Testis (tissue), 3 donors: Measurements from ENCODE around the gene MYADM. TPM values are rescaled to one million over a fixed set of nuclear protein-coding genes. Genes with fewer than 3 reads are reported as not detected.
A peak's percentile ranks its signal among the peaks of the same experiment; 100 is the strongest.

Experiments
- DNase-seq: peaks from one replicate; pipeline ENCODE4 v3.0.0-alpha.2; 2019
- H3K27ac ChIP-seq, 2 donors: fragments of 200-600 bp; sonication (generic); one replicate each; pipeline ENCODE4 v1.5.1; 2019
- H3K27me3 ChIP-seq: fragments of 200-600 bp; sonication (generic); one replicate; pipeline ENCODE4 v1.5.1; 2019
- H3K36me3 ChIP-seq: fragments of 200-600 bp; sonication (generic); one replicate; pipeline ENCODE4 v1.5.1; 2017; ENCODE audit warnings: low read depth; ENCODE audit errors: missing control alignments
- H3K4me1 ChIP-seq: fragments of 200-600 bp; sonication (generic); one replicate; pipeline ENCODE4 v1.5.1; 2019
- H3K4me3 ChIP-seq, 2 donors: fragments of 200-600 bp; sonication (generic); one replicate each; pipeline ENCODE4 v1.5.1; 2017 to 2019
- H3K9me3 ChIP-seq: fragments of 200-600 bp; sonication (generic); one replicate; pipeline ENCODE4 v1.5.1; 2017
- CTCF ChIP-seq, 3 experiments: fragments of 450-650 bp in 2 of 3; fragments of 200-600 bp in 1 of 3; sonication (generic) in 1 of 3; IDR thresholded peaks; one replicate each; pipeline ENCODE4 v1.5.1; 2016 to 2019; ENCODE audit warnings: antibody characterized with exemption in 3 of 3, mild to moderate bottlenecking in 2 of 3, moderate library complexity in 1 of 3
- POLR2A ChIP-seq: fragments of 450-650 bp; IDR thresholded peaks from one replicate; pipeline ENCODE4 v1.6.1; 2017; ENCODE audit warnings: antibody characterized with exemption, mild to moderate bottlenecking, moderate library complexity
- WGBS, 2 donors: methylation state at CpG; one replicate each; pipeline ENCODE4 v1.1.5; 2018; 5-methylcytosine and 5-hydroxymethylcytosine counted together
- intact Hi-C: fragments of 100-400 bp; cut with DNase I; formaldehyde crosslinking; loops from one replicate; pipeline ENCODE4 v1.15.1; 2023; ENCODE audit warnings: low total_unique reads
- polyA plus RNA-seq: library from polyadenylated mRNA; stranded (reverse); fragments of 350-450 nt; fragmentation: Illumina TruSeq; extraction: RNeasy Lipid Tissue Mini Kit (QIAGEN cat#74804); gene quantifications from one replicate; pipeline ENCODE4 v1.2.3, GENCODE V29; 2014; ENCODE audit warnings: low read depth, low replicate concordance; ENCODE audit not compliant: insufficient read depth
- total RNA-seq, 2 donors: library from RNA; depleted of rRNA; stranded (reverse); fragments of >200 nt; gene quantifications; one replicate each; pipeline ENCODE4 v1.2.3, GENCODE V29; 2016

Gene MYADM
- total and polyA plus RNA-seq, 3 donors from 2014 or later, result 48.7 to 128 (median 57.8) TPM

DNA sequence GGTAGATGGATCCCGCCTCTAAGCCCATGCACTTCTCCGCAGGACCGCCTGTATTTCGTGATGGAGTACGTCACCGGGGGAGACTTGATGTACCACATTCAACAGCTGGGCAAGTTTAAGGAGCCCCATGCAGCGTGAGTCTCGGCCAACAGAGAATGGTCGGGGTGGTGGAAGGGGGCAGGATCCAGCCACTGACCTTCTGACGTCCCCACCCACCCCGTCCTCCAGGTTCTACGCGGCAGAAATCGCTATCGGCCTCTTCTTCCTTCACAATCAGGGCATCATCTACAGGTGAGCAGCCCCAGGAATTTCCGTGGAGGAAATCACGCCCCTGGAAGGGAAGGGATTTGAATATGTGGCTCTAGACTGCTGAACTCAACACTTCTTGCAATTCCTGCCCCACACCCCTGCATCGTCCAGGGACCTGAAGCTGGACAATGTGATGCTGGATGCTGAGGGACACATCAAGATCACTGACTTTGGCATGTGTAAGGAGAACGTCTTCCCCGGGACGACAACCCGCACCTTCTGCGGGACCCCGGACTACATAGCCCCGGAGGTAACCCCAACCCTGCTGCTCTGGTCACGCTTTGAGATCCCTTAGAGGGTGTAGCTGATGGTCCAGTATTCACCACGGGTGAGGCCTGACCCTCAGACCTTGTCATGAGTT, 32.6 kb downstream of the MYADM start:
- 70 to 77% methylated on average over 17 to 27 of the region's 27 CpGs for WGBS, 2 donors
- intact Hi-C loops, result no loop called here

GRCh38 chr19:53903055-53903680, 35.5 kb downstream of the MYADM start:
- no peak for TF ChIP-seq POLR2A
- TF ChIP-seq CTCF (IDR thresholded peaks at IDR 0.05), result no peak
- no peaks in the 10 kb centered on the region for H3K9me3 ChIP-seq
- DNase-seq, result peak; percentile 45
- H3K27me3 ChIP-seq, result no peaks in the 10 kb centered on the region
- H3K27ac ChIP-seq, result no peak overlapping the region
- no peaks in the 10 kb centered on the region for H3K36me3 ChIP-seq
- H3K4me3 ChIP-seq, result no peak overlapping the region
- intact Hi-C loops, result no loop called here
- WGBS, 2 donors, result 46 to 47% methylated on average over 4 of the region's 4 CpGs
- peaks cover 4% of the 10 kb centered on the region for H3K4me1 ChIP-seq

More for the DNA sequence above, 32.6 kb downstream of the MYADM start:
- TF ChIP-seq POLR2A (no peak), CTCF (IDR thresholded peaks at IDR 0.05) (no peak)
- H3K4me1 ChIP-seq, result no peaks in the 10 kb centered on the region
- no peaks in the 10 kb centered on the region for H3K27me3 ChIP-seq
- H3K36me3 ChIP-seq, result no peaks in the 10 kb centered on the region
- H3K27ac ChIP-seq, result no peak overlapping the region
- DNase-seq, result no peak
- H3K9me3 ChIP-seq, result no peaks in the 10 kb centered on the region
- H3K4me3 ChIP-seq, result no peak overlapping the region

GRCh38 chr19:53904909-53905308, 37.2 kb downstream of the MYADM start:
- intact Hi-C loops, result no loop called here
- TF ChIP-seq CTCF (IDR thresholded peaks at IDR 0.05), result no peak
- no peak for TF ChIP-seq POLR2A
- no peak overlapping the region for H3K27ac ChIP-seq
- H3K4me3 ChIP-seq, result no peak overlapping the region
- DNase-seq, result no peak
- no peaks in the 10 kb centered on the region for H3K9me3 ChIP-seq
- 52% methylated on average over 3 of the region's 3 CpGs for WGBS, 2 donors
- peaks cover 8% of the 10 kb centered on the region for H3K4me1 ChIP-seq
- H3K27me3 ChIP-seq, result no peaks in the 10 kb centered on the region
- no peaks in the 10 kb centered on the region for H3K36me3 ChIP-seq

- intact Hi-C loops, result no loop called here
- no peaks in the 10 kb centered on the region for H3K27me3 ChIP-seq
These were observed 38.1 kb downstream of the MYADM start for GRCh38 chr19:53905787-53906186.

More at GRCh38 chr19:53905787-53906186, 38.1 kb downstream of the MYADM start:
- Histone ChIP-seq H3K4me3 (no peak overlapping the region), H3K4me1 (peaks cover 8% of the 10 kb centered on the region), H3K36me3 (no peaks in the 10 kb centered on the region), H3K27ac (no peak overlapping the region), H3K9me3 (no peaks in the 10 kb centered on the region)
- no peak for DNase-seq
- TF ChIP-seq POLR2A (no peak), CTCF (IDR thresholded peaks at IDR 0.05) (no peak)
- 67 to 73% methylated on average over 1 of the region's 1 CpG for WGBS, 2 donors
